Stimulated activated CD8-positive, alpha-beta memory T cell treated with anti-CD3 and anti-CD28 coated beads, Interleukin-15, amount 100 ng/mL, for 4 hours (primary cell): ENCODE results near the gene RNF2.

ENCODE experiments used
- DNase-seq, 2 donors: peaks; one replicate each; pipeline ENCODE4 v3.0.0-alpha.2; 2020; ENCODE audit warnings: low read depth in 2 of 2

Gene RNF2

GRCh38 chr1:185096531-185096930 is 51.2 kb downstream of the RNF2 start:
- no peak for DNase-seq

DNA sequence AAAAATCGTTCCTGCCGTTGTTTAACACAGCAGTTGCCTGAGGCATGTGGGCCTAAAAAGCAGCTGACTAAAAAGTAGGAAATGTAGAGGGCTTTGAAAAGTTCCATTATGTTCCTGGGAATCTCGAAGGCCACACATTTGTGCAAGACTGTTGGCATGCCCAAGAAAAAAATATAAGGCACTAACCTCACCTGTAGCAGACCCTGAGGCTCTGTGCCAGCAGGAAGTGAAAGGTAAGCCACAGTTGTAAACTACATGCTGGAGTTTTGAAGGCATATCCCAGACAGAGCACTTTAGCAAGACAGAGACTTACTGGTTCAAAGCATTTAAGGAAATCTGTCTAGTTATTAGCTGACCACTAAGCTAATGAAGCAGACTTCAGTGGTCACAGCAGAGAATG is 58.7 kb downstream of the RNF2 start:
- no peak for DNase-seq

DNA sequence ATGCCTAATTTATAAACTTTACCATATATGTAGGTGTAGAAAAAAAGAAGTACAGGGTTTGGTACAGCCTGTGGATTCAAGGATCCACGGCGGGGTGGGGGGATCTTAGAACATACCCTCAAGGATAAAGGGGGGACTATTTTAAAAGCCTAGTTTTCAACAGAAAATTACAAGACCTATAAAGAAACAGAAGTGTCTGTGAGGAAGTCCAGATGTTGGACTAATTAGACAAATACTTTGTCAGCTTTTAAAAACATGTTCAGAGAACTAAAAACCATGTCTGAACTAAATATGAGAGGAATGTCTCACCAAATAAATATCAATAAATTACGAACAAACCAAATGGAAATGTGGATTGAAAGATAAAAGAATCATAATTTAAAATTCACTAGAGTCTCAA is 59.8 kb downstream of the RNF2 start:
- DNase-seq, result no peak

DNA sequence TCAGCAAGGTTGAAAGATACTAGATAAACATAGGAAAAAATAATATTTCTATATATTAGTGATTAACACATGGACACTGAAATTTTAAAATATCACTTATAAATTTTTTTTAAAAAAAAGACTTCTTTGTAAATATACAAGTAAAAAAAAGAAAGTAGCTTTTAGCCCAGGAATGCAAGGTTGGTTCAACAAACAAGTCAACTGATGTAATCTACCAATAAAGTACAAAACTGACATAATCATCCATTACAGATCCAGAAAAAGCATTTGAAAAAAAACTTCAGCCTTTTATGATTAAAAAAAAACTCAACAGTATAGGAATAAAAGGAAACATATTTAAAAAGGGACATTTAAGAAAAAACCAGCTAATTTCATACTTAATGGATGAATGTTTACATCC is 63.0 kb downstream of the RNF2 start:
- no peak for DNase-seq

DNA sequence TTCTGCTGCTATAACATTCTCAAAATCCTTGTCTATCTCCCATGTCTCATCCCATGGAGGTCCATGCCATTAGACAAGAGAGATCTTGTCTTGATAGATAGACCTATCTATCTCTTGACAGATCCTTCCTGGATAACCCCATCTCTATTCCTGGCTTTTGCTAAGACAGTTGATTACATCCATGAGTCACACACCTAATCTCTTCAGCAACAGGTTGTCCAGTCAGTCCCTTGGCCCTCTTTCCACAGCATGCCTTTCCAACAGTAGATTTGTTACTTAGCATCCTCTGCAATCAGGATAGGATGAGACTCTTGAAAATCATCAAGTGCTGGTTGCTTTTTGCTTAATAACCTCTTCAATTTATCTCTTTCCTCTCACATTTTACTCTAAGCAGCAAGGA is 64.8 kb downstream of the RNF2 start:
- DNase-seq, result no peak

- no peak for DNase-seq
Observed at GRCh38 chr1:185111873-185112272, 66.5 kb downstream of the RNF2 start.

DNA sequence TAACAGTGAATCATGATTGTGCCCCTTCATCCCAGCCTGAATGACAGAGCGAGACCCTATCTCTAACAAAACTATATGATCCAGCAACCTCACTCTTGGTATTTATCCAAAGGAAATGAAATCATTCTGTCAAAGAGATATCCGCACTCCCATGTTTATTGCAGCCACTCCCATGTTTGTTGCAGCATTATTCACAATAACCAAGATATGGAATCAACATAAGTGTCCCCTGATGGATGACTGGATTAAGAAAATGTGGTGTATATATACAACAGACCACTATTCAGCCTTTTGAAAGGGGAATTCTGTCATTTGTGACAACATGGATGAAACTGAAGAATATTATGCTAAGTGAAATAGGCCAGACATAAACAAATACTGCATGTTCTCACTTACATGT is 67.0 kb downstream of the RNF2 start:
- DNase-seq, result no peak

DNA sequence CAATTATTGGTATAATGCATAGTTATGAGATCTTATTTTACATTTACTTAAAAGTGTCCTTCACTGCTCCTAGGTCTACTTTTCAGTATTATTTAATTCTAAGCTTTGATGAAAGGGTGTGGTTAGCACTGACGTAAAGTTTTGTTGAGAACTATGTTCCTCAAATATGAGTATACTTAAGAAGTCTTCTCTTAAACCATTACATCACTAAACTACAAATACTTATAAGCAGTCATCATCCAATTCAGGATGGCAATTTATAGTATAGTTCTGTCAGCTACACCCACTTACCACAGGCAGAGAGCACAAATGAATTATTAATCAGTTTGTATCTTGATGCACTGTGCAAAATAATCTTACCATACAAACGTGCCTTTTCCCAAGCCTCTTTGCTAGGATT is 84.3 kb downstream of the RNF2 start:
- DNase-seq, result no peak

DNA sequence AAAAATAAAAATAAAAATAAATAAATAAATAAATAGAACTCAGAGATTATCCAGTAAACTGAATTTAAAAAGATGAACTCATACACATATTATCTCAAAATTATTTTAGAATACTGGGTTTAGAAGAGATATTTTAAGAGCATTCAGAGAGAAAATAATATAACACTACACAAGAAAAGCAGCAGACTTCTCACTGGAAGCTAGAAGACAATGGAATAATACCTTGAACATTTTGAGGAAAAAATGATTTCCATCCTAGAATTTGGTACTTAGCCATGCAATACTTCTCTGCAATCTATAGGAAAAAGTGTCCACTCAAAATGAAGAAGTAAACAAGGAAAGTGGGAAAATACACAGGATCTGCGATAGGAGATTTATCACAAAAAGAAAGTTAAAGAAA is 87.2 kb downstream of the RNF2 start:
- DNase-seq, result no peak

GRCh38 chr1:185137896-185138545 is 92.7 kb downstream of the RNF2 start:
- DNase-seq, result no peak

DNA sequence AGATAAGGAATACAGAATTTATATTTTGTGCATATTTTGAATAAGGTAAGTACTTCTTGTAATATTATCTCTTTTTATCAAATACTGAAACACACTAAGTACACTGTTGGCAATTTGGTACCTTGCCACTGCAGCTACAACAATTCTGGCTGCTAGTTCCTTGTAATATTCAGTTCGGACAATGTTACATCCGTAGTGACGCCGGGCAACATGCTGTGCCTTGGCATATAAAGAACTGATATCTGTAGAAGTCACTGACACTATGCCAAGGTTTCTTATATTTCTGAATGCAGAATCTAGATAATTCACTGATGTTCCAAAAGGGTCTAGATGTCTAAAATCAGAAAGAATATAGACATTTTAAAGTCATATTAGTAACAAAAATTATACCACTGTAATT is 93.9 kb downstream of the RNF2 start:
- DNase-seq, result no peak

- DNase-seq, result no peak
Observed at GRCh38 chr1:185144233-185144632, 98.9 kb downstream of the RNF2 start.

- no peak for DNase-seq
Observed at GRCh38 chr1:185151215-185151614, 105.9 kb downstream of the RNF2 start.
